PFSK-1 (cell line): ENCODE data around the gene FHL1.

Experiments used
- FOXP2 ChIP-seq: optimal IDR thresholded peaks from 2 replicates; pipeline ENCODE3; 2011; ENCODE audit warnings: borderline replicate concordance, control low read depth, inconsistent platforms; ENCODE audit not compliant: insufficient read depth; ENCODE audit errors: extremely low read length, extremely low read depth
- POLR2AphosphoS5 ChIP-seq: IDR thresholded peaks from 2 replicates; pipeline ENCODE4 v1.6.1; 2012; ENCODE audit warnings: low read depth, mild to moderate bottlenecking, control low read depth, low read length, moderate library complexity
- SIN3A ChIP-seq: IDR thresholded peaks from 2 replicates; pipeline ENCODE4 v1.6.1; 2012; ENCODE audit warnings: mild to moderate bottlenecking, low read length, moderate library complexity, borderline replicate concordance; ENCODE audit not compliant: insufficient read depth
- TAF1 ChIP-seq: IDR thresholded peaks from 2 replicates; pipeline ENCODE4 v1.6.1; 2012; ENCODE audit warnings: low read length, control low read depth, borderline replicate concordance; ENCODE audit not compliant: insufficient read depth
- TF ChIP-seq, protein P1 (sequence below), 2 experiments: IDR thresholded peaks; 2 replicates each; pipeline versions ENCODE4 v1.6.1 to v1.8.0; 2011 to 2012; ENCODE audit warnings: low read depth in 2 of 2, low read length in 2 of 2, control low read depth in 1 of 2, inconsistent platforms in 1 of 2, mild to moderate bottlenecking in 1 of 2, moderate library complexity in 1 of 2; ENCODE audit not compliant: insufficient read depth in 1 of 2

Gene FHL1

DNA sequence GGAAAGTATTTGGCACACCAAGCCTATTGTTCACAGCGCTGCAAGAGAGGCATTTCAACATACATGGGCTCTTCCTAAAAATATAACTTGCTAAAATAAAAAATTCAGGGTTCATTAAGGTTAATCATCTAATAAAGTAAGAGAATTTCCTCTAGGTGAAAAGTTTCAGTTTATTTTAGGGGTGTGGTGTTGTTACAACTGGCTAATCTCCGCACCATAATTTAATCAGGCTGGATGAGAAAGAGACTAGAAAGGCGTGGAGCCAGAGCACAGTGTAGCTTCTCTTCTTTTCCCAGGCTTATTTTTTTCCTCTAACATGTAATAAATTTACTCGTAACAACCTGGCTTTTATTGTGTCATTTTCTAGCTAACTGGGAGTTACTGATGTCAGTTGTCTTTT lies 47.9 kb downstream of the FHL1 start:
- TF ChIP-seq POLR2AphosphoS5 (no peak), FOXP2 (no peak), SIN3A (no peak), TAF1 (no peak)
- TF ChIP-seq, protein P1, sequence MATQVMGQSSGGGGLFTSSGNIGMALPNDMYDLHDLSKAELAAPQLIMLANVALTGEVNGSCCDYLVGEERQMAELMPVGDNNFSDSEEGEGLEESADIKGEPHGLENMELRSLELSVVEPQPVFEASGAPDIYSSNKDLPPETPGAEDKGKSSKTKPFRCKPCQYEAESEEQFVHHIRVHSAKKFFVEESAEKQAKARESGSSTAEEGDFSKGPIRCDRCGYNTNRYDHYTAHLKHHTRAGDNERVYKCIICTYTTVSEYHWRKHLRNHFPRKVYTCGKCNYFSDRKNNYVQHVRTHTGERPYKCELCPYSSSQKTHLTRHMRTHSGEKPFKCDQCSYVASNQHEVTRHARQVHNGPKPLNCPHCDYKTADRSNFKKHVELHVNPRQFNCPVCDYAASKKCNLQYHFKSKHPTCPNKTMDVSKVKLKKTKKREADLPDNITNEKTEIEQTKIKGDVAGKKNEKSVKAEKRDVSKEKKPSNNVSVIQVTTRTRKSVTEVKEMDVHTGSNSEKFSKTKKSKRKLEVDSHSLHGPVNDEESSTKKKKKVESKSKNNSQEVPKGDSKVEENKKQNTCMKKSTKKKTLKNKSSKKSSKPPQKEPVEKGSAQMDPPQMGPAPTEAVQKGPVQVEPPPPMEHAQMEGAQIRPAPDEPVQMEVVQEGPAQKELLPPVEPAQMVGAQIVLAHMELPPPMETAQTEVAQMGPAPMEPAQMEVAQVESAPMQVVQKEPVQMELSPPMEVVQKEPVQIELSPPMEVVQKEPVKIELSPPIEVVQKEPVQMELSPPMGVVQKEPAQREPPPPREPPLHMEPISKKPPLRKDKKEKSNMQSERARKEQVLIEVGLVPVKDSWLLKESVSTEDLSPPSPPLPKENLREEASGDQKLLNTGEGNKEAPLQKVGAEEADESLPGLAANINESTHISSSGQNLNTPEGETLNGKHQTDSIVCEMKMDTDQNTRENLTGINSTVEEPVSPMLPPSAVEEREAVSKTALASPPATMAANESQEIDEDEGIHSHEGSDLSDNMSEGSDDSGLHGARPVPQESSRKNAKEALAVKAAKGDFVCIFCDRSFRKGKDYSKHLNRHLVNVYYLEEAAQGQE (IDR thresholded peaks at IDR 0.05; ENCODE audit: insufficient read depth in 1 of 2, low read depth in 2 of 2, low read length in 2 of 2) = no peak

- TF ChIP-seq TAF1 = no peak
Observed at GRCh38 chrX:136196691-136197155, 49.4 kb downstream of the FHL1 start.

- TF ChIP-seq FOXP2 (no peak), POLR2AphosphoS5 (no peak), TAF1 (no peak)
- TF ChIP-seq, protein P1 (IDR thresholded peaks at IDR 0.05; ENCODE audit: insufficient read depth in 1 of 2, low read depth in 2 of 2, low read length in 2 of 2) = no peak
Observed at GRCh38 chrX:136198010-136198409, 50.7 kb downstream of the FHL1 start.

DNA sequence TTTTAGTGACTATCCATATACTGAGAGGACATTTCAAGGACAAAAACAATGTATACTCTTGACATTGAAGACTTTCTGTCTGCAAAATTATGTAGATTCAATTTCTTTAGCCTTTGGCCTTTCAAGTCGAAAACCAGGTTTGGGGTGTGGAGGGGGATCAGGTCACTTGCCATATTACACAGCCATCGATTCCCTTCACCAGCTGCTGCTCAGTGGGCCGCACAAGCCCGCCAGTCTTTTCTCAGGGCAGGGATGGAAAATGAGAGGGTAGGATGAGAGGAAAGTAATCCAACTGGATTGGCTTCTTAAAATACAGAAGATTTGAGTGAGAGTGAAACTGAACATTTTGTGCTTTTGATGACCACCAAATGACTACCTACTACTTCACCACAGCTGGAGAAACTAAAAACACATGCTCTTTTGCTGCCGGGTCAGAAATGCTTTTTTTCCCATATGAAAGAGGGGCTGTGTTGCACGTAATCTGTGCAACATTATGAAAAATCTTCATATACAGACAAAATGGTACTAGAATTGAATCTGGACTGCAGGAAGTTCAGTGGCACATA lies 51.4 kb downstream of the FHL1 start:
- TF ChIP-seq FOXP2 (no peak), SIN3A (no peak), POLR2AphosphoS5 (no peak), TAF1 (no peak)
- TF ChIP-seq, protein P1 (IDR thresholded peaks at IDR 0.05; ENCODE audit: insufficient read depth in 1 of 2, low read depth in 2 of 2, low read length in 2 of 2) = no peak

DNA sequence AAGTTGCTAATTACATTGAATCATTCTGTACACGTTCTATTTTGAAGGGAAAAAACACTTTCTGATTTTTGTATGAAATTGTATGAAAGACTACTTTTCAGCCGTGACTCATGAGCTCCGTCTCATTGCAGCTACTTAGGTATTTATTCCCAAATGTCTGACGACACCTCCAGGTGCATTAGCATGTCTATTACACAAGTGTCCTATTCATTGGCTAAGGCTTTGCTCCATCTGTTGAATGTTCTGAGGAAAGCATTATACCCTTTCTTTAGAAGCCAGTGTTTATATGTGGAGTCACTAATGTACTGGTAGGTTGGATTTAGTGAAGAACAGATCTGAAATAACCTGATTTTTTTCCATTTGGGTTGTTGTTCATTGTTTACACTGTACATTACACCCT lies 52.0 kb downstream of the FHL1 start:
- no peak for TF ChIP-seq SIN3A
- TF ChIP-seq, protein P1 (IDR thresholded peaks at IDR 0.05; ENCODE audit: insufficient read depth in 1 of 2, low read depth in 2 of 2, low read length in 2 of 2) = no peak
- no peak for TF ChIP-seq FOXP2

GRCh38 chrX:136200466-136200865 lies 53.1 kb downstream of the FHL1 start:
- TF ChIP-seq SIN3A = no peak
- TF ChIP-seq, protein P1 (IDR thresholded peaks at IDR 0.05; ENCODE audit: insufficient read depth in 1 of 2, low read depth in 2 of 2, low read length in 2 of 2) = no peak
- TF ChIP-seq FOXP2 = no peak
- no peak for TF ChIP-seq POLR2AphosphoS5
- no peak for TF ChIP-seq TAF1
